Measurements from ENCODE around the gene ARHGAP18. TPM values are rescaled to one million over a fixed set of nuclear protein-coding genes. Genes with fewer than 3 reads are reported as not detected.
A peak's percentile ranks its signal among the peaks of the same experiment; 100 is the strongest.

The ARHGAP18 gene
- total RNA-seq, 4 donors from 2014 or later: 9.6 to 16.8 (median 13.9) TPM

- Histone ChIP-seq H3K4me1 (peaks cover 0 to 38% (median 2%) of the 10 kb centered on the region in 4 donors), H3K9me3 (no peaks in the 10 kb centered on the region), H3K27me3 (no peaks in the 10 kb centered on the region), H3K27ac (no peak overlapping the region), H3K4me3 (no peak overlapping the region), H3K36me3 (no peaks in the 10 kb centered on the region)
- TF ChIP-seq POLR2A (IDR thresholded peaks at IDR 0.05) (no peak), CTCF (IDR thresholded peaks at IDR 0.05) (no peak), EP300 (IDR thresholded peaks at IDR 0.05) (no peak)
- DNase-seq (ENCODE audit: low spot score in 2 of 2): no peak
- 85 to 91% methylated on average over 7 of the region's 7 CpGs for WGBS, 2 donors
Observed at GRCh38 chr6:129661536-129662405, 48.2 kb downstream of the ARHGAP18 start.

- 70 to 85% methylated on average over 2 of the region's 2 CpGs for WGBS, 2 donors
- peaks cover 0 to 38% (median 2%) of the 10 kb centered on the region in 4 donors for H3K4me1 ChIP-seq
- peak overlapping the region in 1 of 4 donors; percentile 7 for H3K4me3 ChIP-seq
- no peaks in the 10 kb centered on the region for H3K27me3 ChIP-seq
- no peaks in the 10 kb centered on the region for H3K9me3 ChIP-seq
- no peak for TF ChIP-seq POLR2A (IDR thresholded peaks at IDR 0.05)
- TF ChIP-seq CTCF (IDR thresholded peaks at IDR 0.05): no peak
- TF ChIP-seq EP300 (IDR thresholded peaks at IDR 0.05): no peak
- DNase-seq (ENCODE audit: low spot score in 2 of 2): no peak
- H3K36me3 ChIP-seq: no peaks in the 10 kb centered on the region
- peak overlapping the region in 1 of 4 donors; percentile 31 for H3K27ac ChIP-seq
Observed at GRCh38 chr6:129660346-129660676, 49.7 kb downstream of the ARHGAP18 start.

- peaks cover 0 to 38% (median 2%) of the 10 kb centered on the region in 4 donors for H3K4me1 ChIP-seq
- TF ChIP-seq CTCF (IDR thresholded peaks at IDR 0.05): no peak
- no peaks in the 10 kb centered on the region for H3K36me3 ChIP-seq
- DNase-seq (ENCODE audit: low spot score in 2 of 2): no peak
- no peaks in the 10 kb centered on the region for H3K27me3 ChIP-seq
- peak overlapping the region in 1 of 4 donors; percentile 7 for H3K4me3 ChIP-seq
- WGBS, 2 donors: 84 to 90% methylated on average over 14 of the region's 14 CpGs
- H3K9me3 ChIP-seq: no peaks in the 10 kb centered on the region
- peak overlapping the region in 1 of 4 donors; percentile 31 for H3K27ac ChIP-seq
Observed at GRCh38 chr6:129659590-129660345, 50.2 kb downstream of the ARHGAP18 start.

GRCh38 chr6:129659167-129659566 is 50.8 kb downstream of the ARHGAP18 start:
- no peaks in the 10 kb centered on the region for H3K9me3 ChIP-seq
- H3K27me3 ChIP-seq: no peaks in the 10 kb centered on the region
- no peak overlapping the region for H3K27ac ChIP-seq
- DNase-seq (ENCODE audit: low spot score in 2 of 2): no peak
- peaks cover 0 to 38% (median 2%) of the 10 kb centered on the region in 4 donors for H3K4me1 ChIP-seq
- TF ChIP-seq CTCF (IDR thresholded peaks at IDR 0.05) (no peak), EP300 (IDR thresholded peaks at IDR 0.05) (no peak), POLR2A (IDR thresholded peaks at IDR 0.05) (no peak)
- H3K4me3 ChIP-seq: no peak overlapping the region
- H3K36me3 ChIP-seq: no peaks in the 10 kb centered on the region
- 92 to 93% methylated on average over 3 of the region's 3 CpGs for WGBS, 2 donors

- Histone ChIP-seq H3K36me3 (no peaks in the 10 kb centered on the region), H3K4me3 (no peak overlapping the region), H3K4me1 (peaks cover 0 to 25% (median 0%) of the 10 kb centered on the region in 4 donors), H3K9me3 (no peaks in the 10 kb centered on the region), H3K27me3 (no peaks in the 10 kb centered on the region), H3K27ac (no peak overlapping the region)
- 69 to 72% methylated on average over 3 of the region's 3 CpGs for WGBS, 2 donors
- TF ChIP-seq CTCF (IDR thresholded peaks at IDR 0.05) (no peak), POLR2A (IDR thresholded peaks at IDR 0.05) (no peak), EP300 (IDR thresholded peaks at IDR 0.05) (no peak)
- no peak for DNase-seq (ENCODE audit: low spot score in 2 of 2)
Observed at GRCh38 chr6:129657483-129657882, 52.5 kb downstream of the ARHGAP18 start.
